ENCODE measurements around the gene SPATC1L.

The SPATC1L gene

GRCh38 chr21:46151261-46151988, 32.8 kb downstream of the SPATC1L start:
- peaks cover 0 to 16% of the 10 kb centered on the region in 2 experiments for H3K27me3 ChIP-seq (ENCODE audit: control insufficient read depth in 1 of 2, insufficient read depth in 1 of 2, low read length in 2 of 2)
- H3K4ac ChIP-seq (ENCODE audit: low read depth in 1 of 2, low read length in 2 of 2), result peak overlapping the region in 1 of 2 experiments; percentile 5
- no peak overlapping the region for H3K23ac ChIP-seq (ENCODE audit: low read length in 2 of 2)
- WGBS, result 89% methylated on average over 47 of the region's 47 CpGs
- H3K4me3 ChIP-seq (ENCODE audit: insufficient read depth in 1 of 2, low read depth in 1 of 2, low read length in 2 of 2), result no peak overlapping the region
- H3K4me2 ChIP-seq (ENCODE audit: low read length, poor library complexity, severe bottlenecking), result no peak overlapping the region
- H4K91ac ChIP-seq (ENCODE audit: low read length), result no peak overlapping the region
- no peak overlapping the region for H2AFZ ChIP-seq (ENCODE audit: low read depth, low read length)
- H3K9ac ChIP-seq (ENCODE audit: low read length), result no peak overlapping the region
- H2AK5ac ChIP-seq (ENCODE audit: low read length, severe bottlenecking), result no peak overlapping the region
- DNase-seq, result no peak
- H4K8ac ChIP-seq (ENCODE audit: low read length), result no peak overlapping the region
- H2BK120ac ChIP-seq (ENCODE audit: low read depth, low read length), result no peak overlapping the region
- H2BK5ac ChIP-seq (ENCODE audit: low read depth, low read length, poor library complexity, severe bottlenecking), result no peak overlapping the region
- H3K4me1 ChIP-seq (ENCODE audit: control insufficient read depth, insufficient read depth, low read depth, low read length), result peaks cover 25% of the 10 kb centered on the region
- no peak overlapping the region for H3K18ac ChIP-seq (ENCODE audit: low read depth in 1 of 2, low read length in 2 of 2)
- H3K9me3 ChIP-seq (ENCODE audit: control insufficient read depth, low read length), result no peaks in the 10 kb centered on the region
- H2BK15ac ChIP-seq (ENCODE audit: low read depth, poor library complexity, severe bottlenecking), result no peak overlapping the region
- no peak overlapping the region for H2BK12ac ChIP-seq (ENCODE audit: low read length in 2 of 2)
- H3K14ac ChIP-seq (ENCODE audit: low read length in 2 of 2), result no peak overlapping the region
- H3K79me1 ChIP-seq (replicated peaks; ENCODE audit: low read length, poor library complexity, severe bottlenecking), result no peaks in the 10 kb centered on the region
- H3K27ac ChIP-seq (ENCODE audit: low read length, poor library complexity, severe bottlenecking), result no peak overlapping the region
- H3K36me3 ChIP-seq (ENCODE audit: control insufficient read depth in 1 of 2, insufficient read depth in 2 of 2, low read depth in 1 of 2, low read length in 2 of 2), result peaks cover 4 to 8% of the 10 kb centered on the region in 2 experiments

DNA sequence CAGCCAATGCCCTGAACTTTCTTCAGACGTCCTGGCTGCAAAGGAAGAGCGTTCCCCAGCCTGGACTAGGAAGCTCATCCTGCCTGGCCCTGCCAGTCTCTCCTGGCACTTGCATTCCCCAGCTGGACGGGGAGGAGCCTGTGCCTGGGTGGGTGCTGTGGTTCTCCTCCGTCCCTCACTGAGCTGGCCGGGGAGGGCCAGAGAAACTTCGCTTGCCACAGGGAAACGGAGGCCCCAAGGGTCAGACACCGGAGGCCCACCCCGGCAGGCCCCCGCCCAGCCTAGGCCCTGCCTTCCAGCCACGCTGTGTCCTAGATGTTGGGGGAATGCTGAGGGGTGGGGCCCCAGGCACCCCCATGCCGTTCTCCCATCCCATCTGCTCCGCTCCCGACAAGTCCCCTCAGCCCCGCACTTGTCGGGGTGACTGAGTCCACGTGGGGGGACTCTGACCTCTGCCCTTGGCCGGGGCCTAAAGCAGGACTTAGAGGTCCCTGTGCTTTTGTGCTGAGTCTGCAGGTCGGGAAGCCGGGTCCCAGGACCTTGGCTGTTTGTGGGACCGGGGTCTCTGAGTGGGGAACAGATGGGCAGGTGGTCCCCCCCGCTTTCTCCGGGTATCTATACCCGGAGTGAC, 33.7 kb downstream of the SPATC1L start:
- Histone ChIP-seq H4K8ac (ENCODE audit: low read length) (no peak overlapping the region), H3K79me1 (replicated peaks; ENCODE audit: low read length, poor library complexity, severe bottlenecking) (no peaks in the 10 kb centered on the region), H2BK120ac (ENCODE audit: low read depth, low read length) (no peak overlapping the region), H2BK5ac (ENCODE audit: low read depth, low read length, poor library complexity, severe bottlenecking) (no peak overlapping the region), H3K27me3 (ENCODE audit: control insufficient read depth in 1 of 2, insufficient read depth in 1 of 2, low read length in 2 of 2) (peaks cover 0 to 16% of the 10 kb centered on the region in 2 experiments), H3K4me3 (ENCODE audit: insufficient read depth in 1 of 2, low read depth in 1 of 2, low read length in 2 of 2) (no peak overlapping the region), H3K18ac (ENCODE audit: low read depth in 1 of 2, low read length in 2 of 2) (no peak overlapping the region), H3K36me3 (ENCODE audit: control insufficient read depth in 1 of 2, insufficient read depth in 2 of 2, low read depth in 1 of 2, low read length in 2 of 2) (peaks cover 0 to under 1% of the 10 kb centered on the region in 2 experiments), H3K4me2 (ENCODE audit: low read length, poor library complexity, severe bottlenecking) (no peak overlapping the region), H3K4ac (ENCODE audit: low read depth in 1 of 2, low read length in 2 of 2) (no peak overlapping the region), H2AFZ (ENCODE audit: low read depth, low read length) (no peak overlapping the region), H3K27ac (ENCODE audit: low read length, poor library complexity, severe bottlenecking) (no peak overlapping the region), H2BK12ac (ENCODE audit: low read length in 2 of 2) (no peak overlapping the region), H3K14ac (ENCODE audit: low read length in 2 of 2) (no peak overlapping the region), H3K9me3 (ENCODE audit: control insufficient read depth, low read length) (no peaks in the 10 kb centered on the region), H4K91ac (ENCODE audit: low read length) (peak overlapping the region; percentile 28), H3K23ac (ENCODE audit: low read length in 2 of 2) (no peak overlapping the region), H2BK15ac (ENCODE audit: low read depth, poor library complexity, severe bottlenecking) (peak overlapping the region; percentile 15), H3K4me1 (ENCODE audit: control insufficient read depth, insufficient read depth, low read depth, low read length) (peaks cover 21% of the 10 kb centered on the region), H3K9ac (ENCODE audit: low read length) (no peak overlapping the region), H2AK5ac (ENCODE audit: low read length, severe bottlenecking) (no peak overlapping the region)
- WGBS, result 92% methylated on average over 24 of the region's 24 CpGs
- no peak for DNase-seq

GRCh38 chr21:46150073-46150472, 34.2 kb downstream of the SPATC1L start:
- H3K18ac ChIP-seq (ENCODE audit: low read depth in 1 of 2, low read length in 2 of 2), result no peak overlapping the region
- WGBS, result 82% methylated on average over 19 of the region's 19 CpGs
- no peak overlapping the region for H3K9ac ChIP-seq (ENCODE audit: low read length)

DNA sequence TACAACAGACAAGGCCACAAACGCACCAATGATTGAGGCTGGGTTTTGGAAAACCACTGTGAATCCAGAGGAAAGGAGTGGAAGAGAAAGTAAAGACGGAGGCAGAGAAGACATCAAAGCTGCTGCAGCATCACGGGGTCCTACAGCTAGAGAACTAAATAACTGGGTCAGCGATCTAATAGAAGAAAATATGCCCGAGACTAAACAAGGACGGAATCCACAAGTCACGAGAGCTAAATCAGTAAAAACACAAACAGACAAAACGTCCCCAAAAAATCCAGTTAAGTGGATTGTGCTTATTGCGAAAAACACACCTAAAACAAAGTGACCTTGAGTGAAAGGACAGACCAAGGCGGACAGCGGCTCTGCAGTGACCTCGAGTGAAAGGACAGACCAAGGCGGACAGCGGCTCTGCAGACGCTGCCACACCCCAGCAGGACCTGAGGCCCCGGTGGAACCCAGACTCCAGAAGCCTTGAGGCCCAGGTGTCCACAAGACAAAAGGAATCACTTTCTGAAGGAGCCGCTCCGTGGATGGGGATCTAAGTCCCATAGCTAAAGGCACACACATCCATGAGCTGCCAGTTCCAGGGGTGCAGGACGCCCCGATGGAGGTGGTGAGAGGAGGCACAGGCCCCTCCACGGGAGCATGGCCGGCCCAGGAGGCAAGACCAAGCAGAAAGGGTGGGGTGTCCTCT, 34.9 kb downstream of the SPATC1L start:
- no peaks in the 10 kb centered on the region for H3K79me1 ChIP-seq (replicated peaks; ENCODE audit: low read length, poor library complexity, severe bottlenecking)
- no peak for DNase-seq
- no peak overlapping the region for H3K4me2 ChIP-seq (ENCODE audit: low read length, poor library complexity, severe bottlenecking)
- H3K27me3 ChIP-seq (ENCODE audit: control insufficient read depth in 1 of 2, insufficient read depth in 1 of 2, low read length in 2 of 2), result peaks cover 0 to 16% of the 10 kb centered on the region in 2 experiments
- H3K27ac ChIP-seq (ENCODE audit: low read length, poor library complexity, severe bottlenecking), result no peak overlapping the region
- H3K9ac ChIP-seq (ENCODE audit: low read length), result no peak overlapping the region
- H2BK15ac ChIP-seq (ENCODE audit: low read depth, poor library complexity, severe bottlenecking), result no peak overlapping the region
- no peak overlapping the region for H3K4me3 ChIP-seq (ENCODE audit: insufficient read depth in 1 of 2, low read depth in 1 of 2, low read length in 2 of 2)
- no peak overlapping the region for H2BK120ac ChIP-seq (ENCODE audit: low read depth, low read length)
- H3K36me3 ChIP-seq (ENCODE audit: control insufficient read depth in 1 of 2, insufficient read depth in 2 of 2, low read depth in 1 of 2, low read length in 2 of 2), result no peaks in the 10 kb centered on the region
- H2AFZ ChIP-seq (ENCODE audit: low read depth, low read length), result no peak overlapping the region
- H3K4ac ChIP-seq (ENCODE audit: low read depth in 1 of 2, low read length in 2 of 2), result no peak overlapping the region
- H3K14ac ChIP-seq (ENCODE audit: low read length in 2 of 2), result no peak overlapping the region
- no peak overlapping the region for H3K23ac ChIP-seq (ENCODE audit: low read length in 2 of 2)
- peaks cover 22% of the 10 kb centered on the region for H3K4me1 ChIP-seq (ENCODE audit: control insufficient read depth, insufficient read depth, low read depth, low read length)
- no peak overlapping the region for H4K91ac ChIP-seq (ENCODE audit: low read length)
- H4K8ac ChIP-seq (ENCODE audit: low read length), result no peak overlapping the region
- H2BK5ac ChIP-seq (ENCODE audit: low read depth, low read length, poor library complexity, severe bottlenecking), result no peak overlapping the region
- 91% methylated on average over 22 of the region's 22 CpGs for WGBS
- H3K18ac ChIP-seq (ENCODE audit: low read depth in 1 of 2, low read length in 2 of 2), result no peak overlapping the region
- no peak overlapping the region for H2BK12ac ChIP-seq (ENCODE audit: low read length in 2 of 2)
- no peaks in the 10 kb centered on the region for H3K9me3 ChIP-seq (ENCODE audit: control insufficient read depth, low read length)
- no peak overlapping the region for H2AK5ac ChIP-seq (ENCODE audit: low read length, severe bottlenecking)

More at GRCh38 chr21:46150073-46150472, 34.2 kb downstream of the SPATC1L start:
- Histone ChIP-seq H3K4ac (ENCODE audit: low read depth in 1 of 2, low read length in 2 of 2) (no peak overlapping the region), H3K79me1 (replicated peaks; ENCODE audit: low read length, poor library complexity, severe bottlenecking) (no peaks in the 10 kb centered on the region), H4K91ac (ENCODE audit: low read length) (peak overlapping the region; percentile 35), H2BK5ac (ENCODE audit: low read depth, low read length, poor library complexity, severe bottlenecking) (no peak overlapping the region), H3K9me3 (ENCODE audit: control insufficient read depth, low read length) (no peaks in the 10 kb centered on the region), H2BK15ac (ENCODE audit: low read depth, poor library complexity, severe bottlenecking) (no peak overlapping the region), H2AK5ac (ENCODE audit: low read length, severe bottlenecking) (no peak overlapping the region), H3K36me3 (ENCODE audit: control insufficient read depth in 1 of 2, insufficient read depth in 2 of 2, low read depth in 1 of 2, low read length in 2 of 2) (no peaks in the 10 kb centered on the region), H4K8ac (ENCODE audit: low read length) (no peak overlapping the region), H2BK12ac (ENCODE audit: low read length in 2 of 2) (no peak overlapping the region), H3K4me3 (ENCODE audit: insufficient read depth in 1 of 2, low read depth in 1 of 2, low read length in 2 of 2) (no peak overlapping the region), H2AFZ (ENCODE audit: low read depth, low read length) (no peak overlapping the region), H2BK120ac (ENCODE audit: low read depth, low read length) (no peak overlapping the region), H3K23ac (ENCODE audit: low read length in 2 of 2) (no peak overlapping the region), H3K27me3 (ENCODE audit: control insufficient read depth in 1 of 2, insufficient read depth in 1 of 2, low read length in 2 of 2) (peaks cover 0 to 16% of the 10 kb centered on the region in 2 experiments), H3K4me2 (ENCODE audit: low read length, poor library complexity, severe bottlenecking) (no peak overlapping the region), H3K14ac (ENCODE audit: low read length in 2 of 2) (no peak overlapping the region), H3K27ac (ENCODE audit: low read length, poor library complexity, severe bottlenecking) (no peak overlapping the region), H3K4me1 (ENCODE audit: control insufficient read depth, insufficient read depth, low read depth, low read length) (peaks cover 19% of the 10 kb centered on the region)
- no peak for DNase-seq
